Measurements from ENCODE around the gene SERPINE3.

SERPINE3 gene

DNA sequence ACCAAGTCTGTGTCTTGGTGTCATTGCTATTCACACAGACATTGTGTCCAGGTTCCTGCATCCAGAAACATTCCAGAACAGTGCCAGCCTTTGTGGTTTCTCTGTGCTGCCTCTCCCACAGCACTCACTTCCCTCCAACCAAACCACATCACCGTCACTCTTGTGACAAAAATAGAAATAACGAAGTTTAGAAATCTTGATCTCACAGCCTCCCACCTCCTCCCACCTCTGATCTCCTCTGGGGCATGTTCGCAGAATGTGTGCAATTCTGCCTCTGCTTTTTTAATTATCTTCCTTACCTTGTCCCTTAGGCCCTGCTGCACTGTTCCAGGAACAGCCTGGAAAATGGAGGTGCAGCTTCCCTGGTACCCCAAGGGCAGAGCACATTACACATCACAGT, 8.7 kb upstream of the SERPINE3 start:
- DNase-seq = no peak
- TF ChIP-seq, protein P1, sequence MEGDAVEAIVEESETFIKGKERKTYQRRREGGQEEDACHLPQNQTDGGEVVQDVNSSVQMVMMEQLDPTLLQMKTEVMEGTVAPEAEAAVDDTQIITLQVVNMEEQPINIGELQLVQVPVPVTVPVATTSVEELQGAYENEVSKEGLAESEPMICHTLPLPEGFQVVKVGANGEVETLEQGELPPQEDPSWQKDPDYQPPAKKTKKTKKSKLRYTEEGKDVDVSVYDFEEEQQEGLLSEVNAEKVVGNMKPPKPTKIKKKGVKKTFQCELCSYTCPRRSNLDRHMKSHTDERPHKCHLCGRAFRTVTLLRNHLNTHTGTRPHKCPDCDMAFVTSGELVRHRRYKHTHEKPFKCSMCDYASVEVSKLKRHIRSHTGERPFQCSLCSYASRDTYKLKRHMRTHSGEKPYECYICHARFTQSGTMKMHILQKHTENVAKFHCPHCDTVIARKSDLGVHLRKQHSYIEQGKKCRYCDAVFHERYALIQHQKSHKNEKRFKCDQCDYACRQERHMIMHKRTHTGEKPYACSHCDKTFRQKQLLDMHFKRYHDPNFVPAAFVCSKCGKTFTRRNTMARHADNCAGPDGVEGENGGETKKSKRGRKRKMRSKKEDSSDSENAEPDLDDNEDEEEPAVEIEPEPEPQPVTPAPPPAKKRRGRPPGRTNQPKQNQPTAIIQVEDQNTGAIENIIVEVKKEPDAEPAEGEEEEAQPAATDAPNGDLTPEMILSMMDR (IDR thresholded peaks at IDR 0.05; ENCODE audit: borderline replicate concordance, extremely low read depth, low read length, poor library complexity, severe bottlenecking) = no peak
- TF ChIP-seq EZH2 (IDR thresholded peaks at IDR 0.05; ENCODE audit: borderline replicate concordance, low read depth, low read length, severe bottlenecking) = no peak
- ATAC-seq (ENCODE audit: insufficient read depth, low read depth) = peak; percentile 64
- Histone ChIP-seq H2AFZ (ENCODE audit: low read depth, low read length) (no peak overlapping the region), H3K27me3 (ENCODE audit: insufficient read depth, low read length, poor library complexity) (peaks cover 4% of the 10 kb centered on the region), H3K9me3 (ENCODE audit: insufficient read depth, low read length, severe bottlenecking) (no peaks in the 10 kb centered on the region), H3K4me2 (ENCODE audit: insufficient read depth, low read length) (no peak overlapping the region), H3K4me3 (ENCODE audit: low read depth in 1 of 2, low read length in 2 of 2) (no peak overlapping the region), H3K9ac (ENCODE audit: low read depth, low read length) (no peak overlapping the region), H3K79me2 (ENCODE audit: insufficient read depth, low read length) (no peaks in the 10 kb centered on the region), H3K4me1 (ENCODE audit: insufficient read depth, low read length) (0 out of 2 replicates have a peak, but pooled peaks cover 3% of the 10 kb centered on the region), H4K20me1 (ENCODE audit: insufficient read depth, low read length) (no peaks in the 10 kb centered on the region), H3K27ac (ENCODE audit: low read length) (no peak overlapping the region), H3K36me3 (ENCODE audit: insufficient read depth, low read length) (no peaks in the 10 kb centered on the region)

DNA sequence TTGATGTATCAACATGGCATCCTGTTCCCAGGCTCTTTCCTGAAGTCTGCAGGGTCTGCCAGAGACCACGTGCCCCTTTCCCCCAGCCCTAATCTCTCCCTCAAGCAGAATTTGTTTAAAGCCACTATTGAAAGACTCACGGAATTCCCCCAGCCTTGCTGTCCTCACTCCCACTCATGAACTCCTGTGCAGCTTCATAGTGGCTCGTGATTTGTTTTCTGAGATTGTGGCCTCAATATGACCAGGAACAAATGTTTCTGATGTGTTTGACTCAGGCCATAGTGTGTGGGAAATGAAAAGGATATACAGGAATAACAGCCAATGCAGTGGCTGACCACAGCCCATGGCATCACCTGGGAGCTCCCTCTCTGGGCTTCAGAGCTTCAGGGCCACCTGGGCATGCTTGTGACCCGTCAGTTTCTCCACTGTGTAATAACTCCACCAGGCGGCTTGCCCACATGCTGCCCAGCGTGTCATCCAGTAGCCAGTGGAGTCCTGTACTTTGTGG, 8.1 kb upstream of the SERPINE3 start:
- no peaks in the 10 kb centered on the region for H4K20me1 ChIP-seq (ENCODE audit: insufficient read depth, low read length)
- no peak for TF ChIP-seq EZH2 (IDR thresholded peaks at IDR 0.05; ENCODE audit: borderline replicate concordance, low read depth, low read length, severe bottlenecking)
- TF ChIP-seq, protein P1 (IDR thresholded peaks at IDR 0.05; ENCODE audit: borderline replicate concordance, extremely low read depth, low read length, poor library complexity, severe bottlenecking) = no peak
- ATAC-seq (ENCODE audit: insufficient read depth, low read depth) = no peak
- DNase-seq = no peak
- H3K36me3 ChIP-seq (ENCODE audit: insufficient read depth, low read length) = no peaks in the 10 kb centered on the region
- H3K4me1 ChIP-seq (ENCODE audit: insufficient read depth, low read length) = 0 out of 2 replicates have a peak, but pooled peaks cover 3% of the 10 kb centered on the region
- no peak overlapping the region for H3K9ac ChIP-seq (ENCODE audit: low read depth, low read length)
- H2AFZ ChIP-seq (ENCODE audit: low read depth, low read length) = no peak overlapping the region
- no peak overlapping the region for H3K4me3 ChIP-seq (ENCODE audit: low read depth in 1 of 2, low read length in 2 of 2)
- H3K79me2 ChIP-seq (ENCODE audit: insufficient read depth, low read length) = no peaks in the 10 kb centered on the region
- no peak overlapping the region for H3K4me2 ChIP-seq (ENCODE audit: insufficient read depth, low read length)
- peaks cover 4% of the 10 kb centered on the region for H3K27me3 ChIP-seq (ENCODE audit: insufficient read depth, low read length, poor library complexity)
- H3K9me3 ChIP-seq (ENCODE audit: insufficient read depth, low read length, severe bottlenecking) = no peaks in the 10 kb centered on the region
- H3K27ac ChIP-seq (ENCODE audit: low read length) = no peak overlapping the region

DNA sequence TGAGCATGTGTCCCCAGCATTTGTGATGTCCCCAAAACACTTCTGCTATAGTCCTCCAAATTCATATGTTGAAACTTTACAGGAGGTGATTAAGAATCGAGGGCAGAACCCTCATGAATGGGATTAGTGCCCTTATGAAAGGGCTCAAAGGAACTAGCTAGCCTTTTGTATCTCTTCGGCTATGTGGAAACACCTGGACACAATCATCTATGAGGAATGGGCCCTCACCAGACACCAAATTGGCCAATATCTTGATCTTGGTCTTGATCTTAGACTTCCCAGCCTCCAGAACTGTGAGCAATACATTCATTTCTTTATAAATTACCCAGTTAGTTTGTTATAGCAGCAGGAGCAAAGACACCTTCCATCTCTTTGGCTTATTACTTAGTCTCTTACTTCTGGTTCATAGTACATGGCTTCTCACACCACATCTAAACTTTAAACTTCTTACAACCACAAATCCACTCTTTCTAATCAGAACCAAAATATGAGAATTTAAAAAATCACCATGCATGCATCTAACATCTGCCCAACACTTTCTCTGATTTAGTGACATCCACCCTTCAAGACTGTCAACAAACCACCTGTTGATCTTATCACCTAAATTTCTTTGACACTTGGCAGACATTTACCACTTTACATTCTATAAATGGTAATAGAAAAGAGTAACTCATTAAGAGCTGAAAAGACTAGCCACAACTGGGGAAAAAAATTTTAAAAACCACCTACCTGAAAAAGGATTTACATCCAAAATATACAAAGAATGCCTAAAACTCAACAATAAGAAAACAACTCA, 6.7 kb upstream of the SERPINE3 start:
- no peaks in the 10 kb centered on the region for H4K20me1 ChIP-seq (ENCODE audit: insufficient read depth, low read length)
- H2AFZ ChIP-seq (ENCODE audit: low read depth, low read length) = no peak overlapping the region
- ATAC-seq (ENCODE audit: insufficient read depth, low read depth) = 0 out of 3 replicates have a peak, but pooled peaks have one; percentile 40
- H3K9ac ChIP-seq (ENCODE audit: low read depth, low read length) = no peak overlapping the region
- no peak overlapping the region for H3K4me2 ChIP-seq (ENCODE audit: insufficient read depth, low read length)
- no peaks in the 10 kb centered on the region for H3K79me2 ChIP-seq (ENCODE audit: insufficient read depth, low read length)
- 0 out of 2 replicates have a peak, but pooled peaks cover 3% of the 10 kb centered on the region for H3K4me1 ChIP-seq (ENCODE audit: insufficient read depth, low read length)
- H3K9me3 ChIP-seq (ENCODE audit: insufficient read depth, low read length, severe bottlenecking) = no peaks in the 10 kb centered on the region
- peaks cover 8% of the 10 kb centered on the region for H3K27me3 ChIP-seq (ENCODE audit: insufficient read depth, low read length, poor library complexity)
- no peaks in the 10 kb centered on the region for H3K36me3 ChIP-seq (ENCODE audit: insufficient read depth, low read length)
- no peak overlapping the region for H3K27ac ChIP-seq (ENCODE audit: low read length)
- TF ChIP-seq, protein P1 (IDR thresholded peaks at IDR 0.05; ENCODE audit: borderline replicate concordance, extremely low read depth, low read length, poor library complexity, severe bottlenecking) = no peak
- no peak for TF ChIP-seq EZH2 (IDR thresholded peaks at IDR 0.05; ENCODE audit: borderline replicate concordance, low read depth, low read length, severe bottlenecking)
- H3K4me3 ChIP-seq (ENCODE audit: low read depth in 1 of 2, low read length in 2 of 2) = no peak overlapping the region
- DNase-seq = no peak
